Measurements from ENCODE around the gene COQ7. TPM values are rescaled to one million over a fixed set of nuclear protein-coding genes. Genes with fewer than 3 reads are reported as not detected.

Gene COQ7
- total RNA-seq, 2 experiments from 2014 or later = 21.6 to 22.2 TPM

GRCh38 chr16:19089410-19089955 lies 22.1 kb downstream of the COQ7 start:
- ChIA-PET CTCF (ENCODE audit: unreplicated experiment) (no interaction called here), POLR2A (interaction anchor here (0.9 kb wide), 1 partner anchor 55 kb away, joined by 6 read pairs; no protein-coding TSS in a partner anchor)
- Histone ChIP-seq H3K4me3 (ENCODE audit: low read depth, low read length, poor library complexity, severe bottlenecking) (no peak overlapping the region), H3K9me2 (ENCODE audit: insufficient read depth, low read length) (no peaks in the 10 kb centered on the region), H3K27ac (ENCODE audit: low read depth, low read length, poor library complexity, severe bottlenecking) (no peak overlapping the region), H3K9me3 (ENCODE audit: low read length) (0 out of 2 replicates have a peak, but pooled peaks cover 4% of the 10 kb centered on the region), H3K79me2 (ENCODE audit: insufficient read depth, low read depth, low read length) (no peaks in the 10 kb centered on the region), H2AFZ (ENCODE audit: low read length) (no peak overlapping the region), H3K36me3 (ENCODE audit: insufficient read depth, low read length) (no peaks in the 10 kb centered on the region), H4K20me1 (ENCODE audit: insufficient read depth, low read length) (no peaks in the 10 kb centered on the region), H3K4me1 (ENCODE audit: insufficient read depth, low read length, poor library complexity, severe bottlenecking) (no peaks in the 10 kb centered on the region), H3K4me2 (ENCODE audit: low read length) (no peak overlapping the region)
- DNase-seq (ENCODE audit: low spot score) = no peak
- TF ChIP-seq CTCF (conservative IDR thresholded peaks at IDR 0.05; ENCODE audit: low read length) = no peak
- TF ChIP-seq EZH2phosphoT487 (IDR thresholded peaks at IDR 0.05; ENCODE audit: borderline replicate concordance, low read depth, low read length) = no peak
- intact Hi-C loops (cut with micrococcal nuclease; ENCODE audit: unreplicated experiment) = no loop called here
- BruUV-seq (replicated peaks) = no TSS peak

DNA sequence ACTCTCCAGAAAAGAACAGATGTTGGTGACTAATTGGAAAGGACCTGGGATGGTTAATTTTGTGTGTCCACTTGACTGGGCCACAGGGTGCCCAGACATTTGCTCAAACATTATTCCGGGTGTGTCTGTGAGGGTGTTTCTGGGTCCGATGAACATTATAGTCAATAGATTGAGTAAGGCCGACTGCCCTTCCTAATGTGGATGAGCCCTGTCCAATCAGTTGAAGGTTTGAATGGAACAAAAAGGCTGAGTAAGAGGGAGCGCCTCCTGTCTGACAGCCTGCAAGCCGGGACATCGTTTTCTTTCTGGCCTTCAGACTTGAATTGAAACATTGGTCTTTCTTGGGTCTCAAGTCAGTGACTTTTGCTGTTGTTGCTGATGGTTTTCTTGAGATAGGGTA lies 23.5 kb downstream of the COQ7 start:
- H4K20me1 ChIP-seq (ENCODE audit: insufficient read depth, low read length) = no peaks in the 10 kb centered on the region
- TF ChIP-seq EZH2phosphoT487 (IDR thresholded peaks at IDR 0.05; ENCODE audit: borderline replicate concordance, low read depth, low read length) = no peak
- no peak for TF ChIP-seq CTCF (conservative IDR thresholded peaks at IDR 0.05; ENCODE audit: low read length)
- no peak overlapping the region for H3K4me3 ChIP-seq (ENCODE audit: low read depth, low read length, poor library complexity, severe bottlenecking)
- peaks cover 8% of the 10 kb centered on the region for H3K4me1 ChIP-seq (ENCODE audit: insufficient read depth, low read length, poor library complexity, severe bottlenecking)
- ChIA-PET CTCF (ENCODE audit: unreplicated experiment) (no interaction called here), POLR2A (no interaction called here)
- no TSS peak for BruUV-seq (replicated peaks)
- no peaks in the 10 kb centered on the region for H3K36me3 ChIP-seq (ENCODE audit: insufficient read depth, low read length)
- DNase-seq (ENCODE audit: low spot score) = no peak
- H3K27ac ChIP-seq (ENCODE audit: low read depth, low read length, poor library complexity, severe bottlenecking) = no peak overlapping the region
- H3K9me3 ChIP-seq (ENCODE audit: low read length) = peaks cover 16% of the 10 kb centered on the region; the same call in 1 of the 2 replicates
- no peaks in the 10 kb centered on the region for H3K9me2 ChIP-seq (ENCODE audit: insufficient read depth, low read length)
- intact Hi-C loops (cut with micrococcal nuclease; ENCODE audit: unreplicated experiment) = no loop called here
- H3K79me2 ChIP-seq (ENCODE audit: insufficient read depth, low read depth, low read length) = no peaks in the 10 kb centered on the region
- no peak overlapping the region for H3K4me2 ChIP-seq (ENCODE audit: low read length)
- H2AFZ ChIP-seq (ENCODE audit: low read length) = no peak overlapping the region

- Histone ChIP-seq H3K4me2 (ENCODE audit: low read length) (no peak overlapping the region), H3K9me3 (ENCODE audit: low read length) (peaks cover 20% of the 10 kb centered on the region; the same call in 1 of the 2 replicates), H3K79me2 (ENCODE audit: insufficient read depth, low read depth, low read length) (no peaks in the 10 kb centered on the region), H4K20me1 (ENCODE audit: insufficient read depth, low read length) (no peaks in the 10 kb centered on the region), H3K27ac (ENCODE audit: low read depth, low read length, poor library complexity, severe bottlenecking) (no peak overlapping the region), H3K9me2 (ENCODE audit: insufficient read depth, low read length) (no peaks in the 10 kb centered on the region), H3K36me3 (ENCODE audit: insufficient read depth, low read length) (no peaks in the 10 kb centered on the region), H3K4me3 (ENCODE audit: low read depth, low read length, poor library complexity, severe bottlenecking) (no peak overlapping the region), H3K4me1 (ENCODE audit: insufficient read depth, low read length, poor library complexity, severe bottlenecking) (peaks cover 8% of the 10 kb centered on the region), H2AFZ (ENCODE audit: low read length) (no peak overlapping the region)
- no TSS peak for BruUV-seq (replicated peaks)
- ChIA-PET POLR2A (interaction anchor here (0.6 kb wide), 1 partner anchor 32 kb away, joined by 8 read pairs; no protein-coding TSS in a partner anchor), CTCF (ENCODE audit: unreplicated experiment) (no interaction called here)
- TF ChIP-seq CTCF (conservative IDR thresholded peaks at IDR 0.05; ENCODE audit: low read length) (no peak), EZH2phosphoT487 (IDR thresholded peaks at IDR 0.05; ENCODE audit: borderline replicate concordance, low read depth, low read length) (no peak)
- no peak for DNase-seq (ENCODE audit: low spot score)
- intact Hi-C loops (cut with micrococcal nuclease; ENCODE audit: unreplicated experiment) = no loop called here
These were observed 25.4 kb downstream of the COQ7 start for GRCh38 chr16:19092653-19093410.

Data from OCI-LY7 (cell line).